Nephron (organoid): ENCODE measurements around the gene CKMT2.
"Not testable (repeated sequence)": the region's sequence is repeated elsewhere in the genome, so short reads cannot be mapped to it uniquely, and the experiment has no call there.

Experiments used
- H3K27ac Mint-ChIP-seq, 3 experiments: 2 replicates each; pipeline ENCODE4 v1.8.0; 2020; ENCODE audit warnings: mixed read lengths in 3 of 3, mild to moderate bottlenecking in 2 of 3, moderate library complexity in 1 of 3
- H3K27me3 Mint-ChIP-seq: 2 replicates; pipeline ENCODE4 v1.8.0; 2021; ENCODE audit warnings: low read depth, mild to moderate bottlenecking, moderate library complexity, mixed read lengths
- H3K36me3 Mint-ChIP-seq: 2 replicates; pipeline ENCODE4 v1.8.0; 2020; ENCODE audit warnings: low read depth, mixed read lengths
- H3K4me1 Mint-ChIP-seq: 2 replicates; pipeline ENCODE4 v1.8.0; 2020; ENCODE audit warnings: mixed read lengths
- H3K4me3 Mint-ChIP-seq, 3 experiments: 2 replicates each; pipeline ENCODE4 v1.8.0; 2020; ENCODE audit warnings: mild to moderate bottlenecking in 3 of 3, mixed read lengths in 3 of 3, moderate library complexity in 2 of 3
- H3K9me3 Mint-ChIP-seq: 2 replicates; pipeline ENCODE4 v1.8.0; 2020; ENCODE audit warnings: mixed read lengths
- CTCF ChIP-seq, 3 experiments: fragments of 200-600 bp; sonication (generic); IDR thresholded peaks; one replicate each; pipeline ENCODE4 v1.5.0; 2021; ENCODE audit warnings: antibody characterized with exemption in 3 of 3; ENCODE audit not compliant: unreplicated experiment in 3 of 3

CKMT2 gene

DNA sequence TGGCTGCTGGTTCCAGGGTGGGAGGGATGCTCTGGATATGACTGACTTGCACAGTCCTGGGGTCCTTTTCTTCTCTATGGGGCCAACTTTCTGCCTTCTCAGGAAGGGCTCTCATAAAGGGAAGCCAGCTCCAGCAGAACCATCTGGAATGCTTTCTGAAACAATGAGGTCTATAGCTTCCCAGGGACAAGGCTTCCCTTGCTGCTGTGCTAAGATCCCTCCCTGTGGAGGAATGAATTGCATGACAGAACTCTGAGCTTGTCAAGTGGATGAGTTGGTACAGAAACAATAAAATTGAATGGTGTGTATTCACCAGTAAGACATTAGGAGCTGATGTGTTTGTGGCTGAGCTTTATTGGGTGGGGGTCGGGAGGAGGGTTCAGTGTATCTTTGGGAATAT, 19.8 kb downstream of the CKMT2 start:
- Mint-ChIP-seq H3K9me3 (peaks cover 4% of the 10 kb centered on the region), H3K27ac (no peak overlapping the region), H3K4me3 (no peak overlapping the region), H3K4me1 (no peaks in the 10 kb centered on the region), H3K27me3 (no peaks in the 10 kb centered on the region), H3K36me3 (peaks cover 47% of the 10 kb centered on the region)
- no peak for TF ChIP-seq CTCF (IDR thresholded peaks at IDR 0.05; ENCODE audit: unreplicated experiment in 3 of 3)

DNA sequence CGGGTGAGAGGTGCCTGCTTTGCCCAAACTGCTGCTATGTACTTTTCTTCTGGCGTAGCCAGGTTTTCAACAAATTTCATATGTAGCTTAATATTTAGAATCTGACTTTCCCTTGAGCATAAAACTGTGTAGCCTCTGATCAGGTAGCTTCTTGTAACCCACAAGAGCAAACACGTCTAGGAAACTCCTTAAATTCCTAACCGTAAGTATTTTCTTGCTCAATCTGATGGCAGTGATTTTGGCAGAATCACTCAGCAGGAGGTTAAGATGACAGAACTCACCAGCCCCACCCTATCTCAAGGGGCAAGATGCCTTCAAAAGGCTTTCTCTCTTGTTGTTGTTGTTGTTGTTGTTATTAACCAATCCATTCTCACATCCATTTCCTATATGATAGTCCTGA, 20.8 kb downstream of the CKMT2 start:
- H3K4me1 Mint-ChIP-seq: no peaks in the 10 kb centered on the region
- TF ChIP-seq CTCF (IDR thresholded peaks at IDR 0.05; ENCODE audit: unreplicated experiment in 3 of 3): no peak

GRCh38 chr5:81254886-81255559, 21.9 kb downstream of the CKMT2 start:
- Mint-ChIP-seq H3K27me3 (no peaks in the 10 kb centered on the region), H3K4me1 (no peaks in the 10 kb centered on the region), H3K9me3 (peaks cover 7% of the 10 kb centered on the region), H3K4me3 (no peak overlapping the region), H3K27ac (no peak overlapping the region), H3K36me3 (peaks cover 51% of the 10 kb centered on the region)
- no peak for TF ChIP-seq CTCF (IDR thresholded peaks at IDR 0.05; ENCODE audit: unreplicated experiment in 3 of 3)

More for the DNA sequence above, 20.8 kb downstream of the CKMT2 start:
- peaks cover 4% of the 10 kb centered on the region for H3K9me3 Mint-ChIP-seq
- H3K27me3 Mint-ChIP-seq: no peaks in the 10 kb centered on the region
- H3K4me3 Mint-ChIP-seq: no peak overlapping the region
- peaks cover 46% of the 10 kb centered on the region for H3K36me3 Mint-ChIP-seq
- H3K27ac Mint-ChIP-seq: no peak overlapping the region

DNA sequence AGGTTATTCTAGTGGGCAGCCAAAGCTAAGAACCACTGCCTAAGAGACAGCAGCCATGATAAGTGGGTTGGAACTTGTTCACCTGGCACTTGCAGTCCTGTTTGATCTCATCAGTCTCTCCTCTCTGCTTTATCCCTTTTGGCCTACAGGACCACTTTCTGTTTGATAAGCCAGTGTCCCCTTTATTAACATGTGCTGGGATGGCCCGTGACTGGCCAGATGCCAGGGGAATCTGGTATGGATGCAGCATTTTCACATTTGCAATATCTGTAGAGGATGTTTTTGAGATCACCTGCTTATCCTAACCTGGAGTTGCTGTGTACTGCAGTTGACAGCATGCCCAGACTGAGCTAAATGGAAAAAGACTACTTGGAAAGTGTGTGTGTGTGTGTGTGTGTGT, 23.6 kb downstream of the CKMT2 start:
- no peaks in the 10 kb centered on the region for H3K4me1 Mint-ChIP-seq

GRCh38 chr5:81262796-81263195, 29.7 kb downstream of the CKMT2 start:
- H3K4me3 Mint-ChIP-seq, H3K4me1 Mint-ChIP-seq, H3K27me3 Mint-ChIP-seq, H3K27ac Mint-ChIP-seq: not testable (repeated sequence)
- Mint-ChIP-seq H3K36me3 (peaks cover 51% of the 10 kb centered on the region), H3K9me3 (peaks cover 45% of the 10 kb centered on the region)

More for the DNA sequence above, 23.6 kb downstream of the CKMT2 start:
- no peak for TF ChIP-seq CTCF (IDR thresholded peaks at IDR 0.05; ENCODE audit: unreplicated experiment in 3 of 3)
- Mint-ChIP-seq H3K4me3 (no peak overlapping the region), H3K27me3 (no peaks in the 10 kb centered on the region), H3K36me3 (peaks cover 53% of the 10 kb centered on the region), H3K9me3 (peaks cover 23% of the 10 kb centered on the region), H3K27ac (no peak overlapping the region)

DNA sequence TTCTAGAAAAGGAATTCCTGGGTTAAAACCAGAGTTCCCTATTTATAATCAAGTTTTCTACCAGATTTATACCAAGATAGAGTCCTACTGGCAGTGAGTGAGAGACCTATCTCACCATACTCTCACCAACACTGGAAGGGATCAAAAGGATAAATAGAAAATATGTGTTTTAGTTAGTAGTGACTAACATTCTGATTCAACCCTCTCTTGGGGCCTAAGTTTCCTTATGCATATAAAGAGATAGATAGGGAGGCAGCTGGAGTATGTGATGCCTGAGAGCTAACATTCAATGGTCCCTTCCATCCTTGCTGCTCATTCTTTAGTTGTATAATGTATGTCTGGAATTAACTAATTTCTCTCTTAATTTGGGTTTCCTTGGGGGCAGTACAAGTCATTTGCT, 32.0 kb downstream of the CKMT2 start:
- Mint-ChIP-seq H3K27ac (no peak overlapping the region), H3K36me3 (peaks cover 39% of the 10 kb centered on the region), H3K9me3 (peaks cover 42% of the 10 kb centered on the region), H3K4me1 (no peaks in the 10 kb centered on the region), H3K27me3 (no peaks in the 10 kb centered on the region), H3K4me3 (no peak overlapping the region)
- TF ChIP-seq CTCF (IDR thresholded peaks at IDR 0.05; ENCODE audit: unreplicated experiment in 3 of 3): no peak
